GM10847 (cell line): ENCODE data around the gene POLA1.

ENCODE experiments used
- POLR2A ChIP-seq: IDR thresholded peaks from 2 replicates; pipeline ENCODE4 v1.6.1; 2011; ENCODE audit not compliant: insufficient read length; ENCODE audit errors: extremely low read depth

The POLA1 gene

DNA sequence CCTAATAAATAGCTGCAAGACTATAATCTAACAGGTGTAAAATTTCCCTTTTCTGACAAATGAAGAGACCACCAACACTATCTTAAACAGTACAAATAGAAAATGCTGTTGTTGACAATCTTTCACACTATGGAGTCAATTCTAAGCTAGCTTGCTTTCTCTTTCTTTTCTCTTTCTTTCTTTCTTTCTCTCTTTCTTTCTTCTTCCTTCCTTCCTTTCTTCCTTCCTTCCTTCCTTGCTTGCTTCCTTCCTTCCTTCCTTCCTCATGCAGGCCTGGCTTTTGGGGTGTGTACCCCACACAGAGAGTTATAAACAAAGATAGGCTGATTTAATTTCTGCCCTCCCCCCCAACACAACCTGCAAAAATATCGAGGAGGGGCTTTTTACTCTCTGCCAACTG is 330.2 kb downstream of the POLA1 start:
- TF ChIP-seq POLR2A = no peak

DNA sequence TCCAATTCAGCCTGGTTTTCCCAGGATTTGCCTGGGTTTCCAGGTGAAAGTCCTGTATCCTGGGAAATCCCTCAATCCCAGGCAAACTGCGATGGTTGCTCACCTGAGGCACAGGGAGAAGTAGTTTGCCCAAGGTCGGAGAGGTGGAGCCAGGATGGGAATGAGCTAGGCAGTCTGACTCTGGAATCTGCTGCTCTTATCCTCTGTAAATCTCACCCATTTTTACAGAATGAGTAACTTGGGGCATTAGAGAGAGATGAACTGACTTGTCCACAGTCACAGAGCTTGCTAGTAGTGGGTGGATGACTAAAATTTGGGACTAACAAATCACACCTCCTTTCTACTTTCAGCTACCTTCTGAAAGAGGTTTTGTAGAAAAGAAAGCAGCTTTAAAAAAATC is 331.9 kb downstream of the POLA1 start:
- TF ChIP-seq POLR2A = no peak

DNA sequence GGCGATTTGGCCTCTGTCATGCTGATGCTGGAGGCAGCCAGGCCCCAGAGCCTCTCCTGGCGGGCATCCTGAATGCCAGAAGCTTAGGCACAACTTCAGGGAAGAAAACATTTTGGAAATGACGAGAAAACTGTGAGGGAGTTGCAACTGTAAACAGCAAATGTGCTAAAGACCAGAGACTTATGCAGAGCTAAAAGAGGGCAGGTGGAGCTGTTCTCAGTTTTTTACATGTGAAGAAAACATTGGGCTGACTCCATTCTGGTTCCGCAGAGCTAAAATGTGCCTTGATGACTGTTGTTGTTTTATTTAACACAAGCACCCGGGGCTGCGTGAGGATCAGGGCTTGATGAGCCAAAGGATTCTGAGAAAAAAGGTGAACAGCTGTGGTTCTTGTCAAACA is 332.9 kb downstream of the POLA1 start:
- no peak for TF ChIP-seq POLR2A

DNA sequence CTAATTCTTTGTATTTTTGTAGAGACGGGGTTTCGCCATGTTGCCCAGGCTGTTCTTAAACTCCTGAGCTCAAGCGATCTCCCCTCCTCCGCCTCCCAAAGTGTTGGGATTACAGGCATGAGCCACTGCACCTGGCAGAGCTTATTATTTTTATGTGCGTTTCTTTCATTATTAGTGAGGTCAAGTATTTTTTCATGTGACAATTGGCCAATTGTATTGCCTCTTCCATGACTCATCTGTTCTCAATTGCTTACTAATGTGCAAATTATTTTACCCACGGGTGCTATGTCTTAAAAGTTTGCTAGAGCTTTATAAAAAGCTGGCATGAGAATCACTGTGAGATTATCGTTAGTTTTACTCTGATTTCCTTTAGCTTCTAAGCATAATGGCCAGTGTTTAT is 335.0 kb downstream of the POLA1 start:
- TF ChIP-seq POLR2A = no peak

DNA sequence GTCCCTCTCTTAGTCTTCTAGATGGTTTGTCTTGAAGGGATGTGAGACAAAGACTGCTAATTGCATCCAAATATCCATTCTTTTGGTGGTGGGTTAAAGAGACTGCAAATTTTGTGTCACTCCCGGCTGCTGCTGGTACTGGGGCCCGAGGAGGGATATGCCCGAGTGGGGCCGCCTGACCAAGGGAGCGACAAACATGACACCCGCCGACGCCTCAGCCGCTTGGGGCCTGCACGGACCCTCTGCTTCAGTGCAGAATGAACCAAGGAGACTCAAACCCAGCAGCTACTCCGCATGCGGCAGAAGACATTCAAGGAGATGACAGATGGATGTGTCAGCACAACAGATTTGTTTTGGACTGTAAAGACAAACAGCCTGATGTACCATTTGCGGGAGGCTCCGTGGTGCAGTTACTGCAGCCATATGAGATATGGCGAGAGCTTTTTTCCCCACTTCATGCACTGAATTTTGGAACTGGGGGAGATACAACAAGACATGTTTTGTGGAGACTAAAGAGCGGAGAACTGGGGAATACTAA is 335.6 kb downstream of the POLA1 start:
- TF ChIP-seq POLR2A = no peak

DNA sequence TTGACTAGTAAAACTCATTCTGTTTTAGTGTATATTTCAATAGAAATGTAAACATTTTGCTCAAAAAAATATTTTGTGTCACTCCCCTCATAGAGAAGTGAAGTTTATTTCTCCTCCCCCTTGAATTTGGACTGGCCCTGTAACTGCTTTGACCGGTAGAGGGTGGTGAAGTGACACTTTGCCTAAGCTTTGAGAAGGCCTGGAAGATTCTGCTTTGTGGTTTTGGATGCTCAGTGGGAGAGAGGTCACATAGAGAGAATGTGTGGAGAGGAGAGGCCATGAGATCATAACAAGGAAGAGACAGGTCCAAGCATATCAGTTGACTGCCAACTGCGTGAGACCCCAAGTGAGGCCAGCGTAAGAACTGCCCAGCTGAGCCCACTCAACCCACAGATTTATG is 341.2 kb downstream of the POLA1 start:
- no peak for TF ChIP-seq POLR2A

DNA sequence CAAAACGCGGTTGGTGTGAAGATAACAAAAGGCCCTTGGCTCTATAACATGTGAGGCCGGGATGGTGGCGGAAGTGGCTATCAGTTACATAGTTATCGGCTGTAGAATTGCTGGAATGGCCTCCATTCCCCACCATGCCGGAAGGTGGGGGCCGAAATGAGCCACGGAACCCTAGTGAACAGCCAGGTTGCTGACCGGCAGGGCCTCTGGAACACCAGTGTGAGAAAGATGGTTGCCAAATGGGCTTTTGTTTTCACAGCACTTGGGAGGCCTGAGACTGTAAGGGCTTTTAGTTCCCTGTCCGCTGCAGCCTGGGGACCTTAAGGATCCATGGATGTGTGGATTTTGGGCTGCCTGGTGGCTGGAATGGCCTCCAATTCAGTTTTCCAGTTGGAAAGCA is 345.3 kb downstream of the POLA1 start:
- no peak for TF ChIP-seq POLR2A

DNA sequence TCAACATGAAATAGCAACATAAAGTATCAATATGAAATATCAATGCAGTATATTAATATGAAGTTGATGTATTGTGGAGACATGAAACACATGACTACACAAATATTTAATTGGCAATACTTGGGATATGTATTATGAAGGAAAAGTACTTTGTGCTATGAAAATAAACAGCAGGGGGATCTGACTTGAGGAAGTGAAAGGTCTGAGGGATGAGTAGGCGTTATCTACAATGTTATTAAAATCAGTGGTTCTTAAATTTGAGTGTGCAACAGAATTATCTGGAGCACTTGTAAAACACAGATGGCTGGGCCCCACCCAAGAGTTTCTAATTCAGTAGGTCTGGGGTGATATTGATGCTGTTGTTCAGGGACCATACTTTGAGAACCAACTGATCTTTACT is 349.5 kb downstream of the POLA1 start:
- no peak for TF ChIP-seq POLR2A
